IgD-negative memory B cell (primary cell): Measurements from ENCODE around the gene CCL17. TPM values are rescaled to one million over a fixed set of nuclear protein-coding genes. Genes with fewer than 3 reads are reported as not detected.
A peak's percentile ranks its signal among the peaks of the same experiment; 100 is the strongest.

Experiments used
- H3K27ac Mint-ChIP-seq, 3 donors: one replicate each; pipeline ENCODE4 v1.8.0; 2020 to 2022; ENCODE audit warnings: mild to moderate bottlenecking in 3 of 3, mixed read lengths in 3 of 3, moderate library complexity in 1 of 3
- H3K27me3 Mint-ChIP-seq: one replicate; pipeline ENCODE4 v1.8.0; 2021; ENCODE audit warnings: mixed read lengths
- H3K36me3 Mint-ChIP-seq: one replicate; pipeline ENCODE4 v1.8.0; 2020; ENCODE audit warnings: mild to moderate bottlenecking, mixed read lengths
- H3K4me1 Mint-ChIP-seq, 3 donors: one replicate each; pipeline ENCODE4 v1.8.0; 2020 to 2022; ENCODE audit warnings: mixed read lengths in 3 of 3, mild to moderate bottlenecking in 1 of 3
- H3K4me3 Mint-ChIP-seq, 4 donors: one replicate each; pipeline ENCODE4 v1.8.0; 2020 to 2022; ENCODE audit warnings: mild to moderate bottlenecking in 4 of 4, mixed read lengths in 4 of 4, moderate library complexity in 3 of 4
- H3K9me3 Mint-ChIP-seq, 3 donors: one replicate each; pipeline ENCODE4 v1.8.0; 2020 to 2021; ENCODE audit warnings: mixed read lengths in 3 of 3, mild to moderate bottlenecking in 1 of 3
- polyA plus RNA-seq: library from polyadenylated mRNA; unstranded; fragments of 300-500 nt; fragmentation: Illumina TruSeq; gene quantifications from one replicate; pipeline ENCODE4 v1.2.3, GENCODE V29; 2021

Gene CCL17
- polyA plus RNA-seq = not detected

GRCh38 chr16:57403965-57404817, at the start of gene CCL17:
CCL17 (plus strand) TSS chr16:57404767; CDS start chr16:57413933, 9,166 bp downstream.
- H3K4me3 Mint-ChIP-seq = no peak within 1 kb of the TSS
- no peaks in the 10 kb centered on the region for H3K36me3 Mint-ChIP-seq
- peaks cover 4 to 13% (median 9%) of the 10 kb centered on the region in 3 donors for H3K4me1 Mint-ChIP-seq
- no peaks in the 10 kb centered on the region for H3K27me3 Mint-ChIP-seq
- no peaks in the 10 kb centered on the region for H3K9me3 Mint-ChIP-seq
- H3K27ac Mint-ChIP-seq = no peak within 1 kb of the TSS

DNA sequence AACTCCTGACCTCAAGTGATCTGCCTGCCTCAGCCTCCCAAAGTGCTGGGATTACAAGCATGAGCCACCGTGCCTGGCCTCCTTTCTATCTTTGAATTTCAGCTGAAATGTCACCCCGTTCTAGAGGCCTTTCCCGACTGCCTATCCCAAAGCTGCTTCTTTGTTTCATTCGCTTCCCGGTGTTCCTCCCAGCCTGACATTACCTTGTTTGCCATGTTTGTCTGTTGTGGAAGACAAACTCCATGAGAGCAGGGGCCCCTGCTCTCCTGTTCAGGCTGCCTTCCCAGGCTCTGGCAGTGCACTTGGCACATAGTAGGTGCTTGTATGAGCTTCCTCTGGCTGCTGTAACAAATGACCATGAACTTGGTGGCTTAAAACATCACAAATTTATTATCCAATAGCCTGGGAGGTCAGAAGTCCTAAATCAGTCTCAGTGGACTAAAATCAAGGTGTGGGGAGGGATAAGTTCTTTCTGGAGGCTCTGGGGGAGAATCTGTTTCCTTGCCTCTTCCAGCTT, 48.6 kb upstream of the CCL17 start:
- Mint-ChIP-seq H3K4me1 (peaks cover 11 to 29% (median 19%) of the 10 kb centered on the region in 3 donors), H3K9me3 (no peaks in the 10 kb centered on the region), H3K27ac (no peak overlapping the region)

GRCh38 chr16:57356547-57356946, 48.0 kb upstream of the CCL17 start:
- peaks cover 11 to 29% (median 19%) of the 10 kb centered on the region in 3 donors for H3K4me1 Mint-ChIP-seq
- H3K36me3 Mint-ChIP-seq = no peaks in the 10 kb centered on the region
- H3K9me3 Mint-ChIP-seq = no peaks in the 10 kb centered on the region
- peaks cover 5% of the 10 kb centered on the region for H3K27me3 Mint-ChIP-seq
- no peak overlapping the region for H3K4me3 Mint-ChIP-seq
- no peak overlapping the region for H3K27ac Mint-ChIP-seq

More for the DNA sequence above, 48.6 kb upstream of the CCL17 start:
- Mint-ChIP-seq H3K36me3 (no peaks in the 10 kb centered on the region), H3K27me3 (peaks cover 5% of the 10 kb centered on the region), H3K4me3 (no peak overlapping the region)

DNA sequence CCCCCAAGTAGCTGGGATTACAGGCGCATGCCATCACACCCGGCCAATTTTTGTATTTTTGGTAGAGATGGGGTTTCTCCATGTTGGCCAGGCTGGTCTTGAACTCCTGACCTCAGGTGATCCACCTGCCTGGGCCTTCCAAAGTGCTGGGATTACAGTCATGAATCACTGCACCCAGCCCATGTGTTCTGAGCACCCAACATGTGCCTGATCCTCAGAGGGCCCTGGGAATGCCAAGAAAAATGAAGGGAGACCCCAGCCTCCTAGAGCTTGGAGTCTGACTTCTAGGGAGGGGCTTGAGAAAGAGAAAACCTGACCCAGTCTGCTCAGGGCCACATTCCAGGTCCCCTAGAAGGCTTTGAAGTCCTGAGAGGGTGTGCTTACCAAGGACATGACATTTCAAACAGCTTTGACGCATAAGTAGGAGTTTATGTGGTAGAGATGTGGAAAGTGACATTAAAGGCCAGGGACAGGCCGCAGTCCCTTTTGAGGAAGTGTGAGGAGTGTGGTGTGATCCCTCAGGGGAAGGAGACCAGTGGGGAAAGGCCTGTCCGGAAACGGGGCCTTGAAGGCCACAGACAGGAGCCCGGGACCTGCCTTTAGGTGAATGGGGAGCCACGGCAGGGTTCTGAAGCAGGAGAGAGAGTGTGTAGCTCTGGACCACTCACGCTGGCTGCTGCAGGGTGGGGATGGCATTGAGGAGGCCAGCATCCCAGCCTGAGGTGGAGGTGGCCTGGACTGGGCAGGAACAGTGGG, 47.1 kb upstream of the CCL17 start:
- H3K4me3 Mint-ChIP-seq = peak overlapping the region in 1 of 4 donors; percentile 80
- H3K27ac Mint-ChIP-seq = peak overlapping the region in 1 of 3 donors; percentile 54
- no peaks in the 10 kb centered on the region for H3K9me3 Mint-ChIP-seq
- H3K27me3 Mint-ChIP-seq = peaks cover 5% of the 10 kb centered on the region
- H3K4me1 Mint-ChIP-seq = peaks cover 14 to 21% (median 16%) of the 10 kb centered on the region in 3 donors
- no peaks in the 10 kb centered on the region for H3K36me3 Mint-ChIP-seq

DNA sequence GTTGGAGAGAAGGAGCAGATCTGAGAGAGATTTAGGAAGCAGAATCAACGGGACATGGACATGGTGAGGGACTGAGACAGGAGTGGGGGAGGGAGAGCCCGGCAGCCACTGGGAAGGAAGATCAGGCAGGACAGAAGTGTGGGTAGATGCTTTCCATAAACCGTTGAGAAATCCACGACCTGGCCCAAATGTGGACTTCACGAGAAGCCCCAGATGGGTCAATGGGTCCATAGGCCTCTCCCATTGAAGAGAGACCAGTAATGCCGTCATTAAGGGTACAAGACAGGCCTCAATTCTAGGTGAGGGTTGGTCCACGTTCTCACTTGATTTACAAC, 46.5 kb upstream of the CCL17 start:
- Mint-ChIP-seq H3K27me3 (peaks cover 5% of the 10 kb centered on the region), H3K4me1 (peaks cover 14 to 20% (median 15%) of the 10 kb centered on the region in 3 donors), H3K36me3 (no peaks in the 10 kb centered on the region), H3K27ac (peak overlapping the region in 1 of 3 donors; percentile 54), H3K9me3 (no peaks in the 10 kb centered on the region), H3K4me3 (no peak overlapping the region)

DNA sequence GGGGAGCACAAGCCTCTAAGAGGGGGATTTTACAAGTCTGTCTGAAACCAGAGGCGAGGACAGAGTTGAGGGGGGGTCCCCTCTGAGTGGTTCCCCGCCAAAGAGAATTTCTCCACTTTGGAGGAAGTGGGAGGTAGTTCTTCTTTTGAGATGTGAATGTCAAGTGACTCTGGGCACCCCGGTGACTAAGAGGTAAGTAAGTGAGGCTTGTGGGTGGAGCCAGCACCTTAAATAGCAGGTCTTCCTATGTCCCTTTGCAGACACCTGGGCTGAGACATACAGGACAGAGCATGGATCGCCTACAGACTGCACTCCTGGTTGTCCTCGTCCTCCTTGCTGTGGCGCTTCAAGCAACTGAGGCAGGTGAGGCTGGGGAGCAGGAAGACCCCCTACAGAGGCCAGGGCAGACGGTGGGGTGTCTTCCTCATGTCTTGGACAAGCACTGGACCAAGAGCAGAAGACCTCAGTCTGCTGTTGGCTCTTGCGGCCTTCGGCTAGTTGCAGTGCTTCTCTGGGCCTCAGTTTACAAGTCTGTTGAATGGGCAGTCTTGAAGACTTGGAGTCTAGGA, 46.0 kb upstream of the CCL17 start, which contains the start of gene CCL22:
Gene CCL22, plus strand, starts transcription at position 257 of the 569 bp plus-strand sequence. Its CDS starts 34 bp downstream, at position 291.
- H3K4me3 Mint-ChIP-seq = peak within 1 kb of the TSS in 2 of 4 donors; percentile 4 to 80

GRCh38 chr16:57360321-57360935, 44.1 kb upstream of the CCL17 start:
- peaks cover 5% of the 10 kb centered on the region for H3K27me3 Mint-ChIP-seq
- H3K36me3 Mint-ChIP-seq = no peaks in the 10 kb centered on the region
- H3K4me1 Mint-ChIP-seq = peaks cover 14 to 17% (median 15%) of the 10 kb centered on the region in 3 donors
- no peak overlapping the region for H3K4me3 Mint-ChIP-seq
- H3K9me3 Mint-ChIP-seq = no peaks in the 10 kb centered on the region
- no peak overlapping the region for H3K27ac Mint-ChIP-seq

More for the DNA sequence above, 46.0 kb upstream of the CCL17 start, which contains the start of gene CCL22:
- H3K27ac Mint-ChIP-seq = peak within 1 kb of the TSS in 1 of 3 donors; percentile 54
- H3K27me3 Mint-ChIP-seq = peaks cover 5% of the 10 kb centered on the region
- peaks cover 14 to 18% (median 15%) of the 10 kb centered on the region in 3 donors for H3K4me1 Mint-ChIP-seq
- no peaks in the 10 kb centered on the region for H3K36me3 Mint-ChIP-seq
- no peaks in the 10 kb centered on the region for H3K9me3 Mint-ChIP-seq

GRCh38 chr16:57361404-57361803, 43.2 kb upstream of the CCL17 start:
- peaks cover 5% of the 10 kb centered on the region for H3K27me3 Mint-ChIP-seq
- H3K9me3 Mint-ChIP-seq = no peaks in the 10 kb centered on the region
- H3K4me3 Mint-ChIP-seq = no peak overlapping the region
- H3K4me1 Mint-ChIP-seq = peaks cover 14 to 17% (median 15%) of the 10 kb centered on the region in 3 donors
- H3K36me3 Mint-ChIP-seq = no peaks in the 10 kb centered on the region
- no peak overlapping the region for H3K27ac Mint-ChIP-seq

DNA sequence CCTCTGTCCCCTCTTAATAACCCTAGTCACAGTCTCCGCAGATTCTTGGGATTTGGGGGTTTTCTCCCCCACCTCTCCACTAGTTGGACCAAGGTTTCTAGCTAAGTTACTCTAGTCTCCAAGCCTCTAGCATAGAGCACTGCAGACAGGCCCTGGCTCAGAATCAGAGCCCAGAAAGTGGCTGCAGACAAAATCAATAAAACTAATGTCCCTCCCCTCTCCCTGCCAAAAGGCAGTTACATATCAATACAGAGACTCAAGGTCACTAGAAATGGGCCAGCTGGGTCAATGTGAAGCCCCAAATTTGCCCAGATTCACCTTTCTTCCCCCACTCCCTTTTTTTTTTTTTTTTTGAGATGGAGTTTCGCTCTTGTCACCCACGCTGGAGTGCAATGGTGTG, 40.4 kb upstream of the CCL17 start:
- Mint-ChIP-seq H3K4me3 (peak overlapping the region in 1 of 4 donors; percentile 30), H3K9me3 (no peaks in the 10 kb centered on the region), H3K36me3 (peaks cover 2% of the 10 kb centered on the region), H3K27me3 (peaks cover 5% of the 10 kb centered on the region), H3K4me1 (peaks cover 2 to 5% (median 3%) of the 10 kb centered on the region in 3 donors), H3K27ac (no peak overlapping the region)

DNA sequence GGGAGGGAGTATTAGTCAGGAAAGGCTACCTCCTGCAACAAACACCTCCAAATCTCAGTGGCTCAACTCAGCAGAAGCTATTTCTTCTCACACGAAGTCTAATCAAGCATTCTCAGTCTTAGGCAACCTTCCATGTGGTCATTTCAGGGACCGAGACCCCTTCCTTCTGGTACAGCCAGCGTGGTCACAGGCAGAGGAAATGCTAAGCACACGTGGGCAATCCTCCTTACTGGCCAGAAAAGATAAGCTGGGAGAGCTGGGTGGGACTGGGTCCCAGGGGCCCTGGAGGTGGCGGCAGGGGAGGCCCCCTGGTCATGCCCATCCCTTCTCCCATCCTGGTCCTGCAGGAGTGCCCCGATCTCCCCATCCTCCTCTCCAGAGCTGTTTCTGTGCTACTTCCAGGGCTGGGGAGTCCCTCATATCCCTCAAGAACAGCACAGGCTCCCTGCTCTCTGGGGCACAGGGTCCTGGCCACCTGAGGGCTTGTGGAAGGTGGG, 38.0 kb upstream of the CCL17 start:
- no peak overlapping the region for H3K4me3 Mint-ChIP-seq
- no peak overlapping the region for H3K27ac Mint-ChIP-seq
- peaks cover 5% of the 10 kb centered on the region for H3K27me3 Mint-ChIP-seq
- H3K36me3 Mint-ChIP-seq = peaks cover 2% of the 10 kb centered on the region
- peaks cover 0 to 5% (median 2%) of the 10 kb centered on the region in 3 donors for H3K4me1 Mint-ChIP-seq
- no peaks in the 10 kb centered on the region for H3K9me3 Mint-ChIP-seq

GRCh38 chr16:57367116-57367752, 37.3 kb upstream of the CCL17 start:
- peaks cover 0 to 2% (median 1%) of the 10 kb centered on the region in 3 donors for H3K4me1 Mint-ChIP-seq
- H3K27ac Mint-ChIP-seq = no peak overlapping the region
- no peak overlapping the region for H3K4me3 Mint-ChIP-seq
- peaks cover 5% of the 10 kb centered on the region for H3K27me3 Mint-ChIP-seq
- H3K36me3 Mint-ChIP-seq = peaks cover 2% of the 10 kb centered on the region
- no peaks in the 10 kb centered on the region for H3K9me3 Mint-ChIP-seq

DNA sequence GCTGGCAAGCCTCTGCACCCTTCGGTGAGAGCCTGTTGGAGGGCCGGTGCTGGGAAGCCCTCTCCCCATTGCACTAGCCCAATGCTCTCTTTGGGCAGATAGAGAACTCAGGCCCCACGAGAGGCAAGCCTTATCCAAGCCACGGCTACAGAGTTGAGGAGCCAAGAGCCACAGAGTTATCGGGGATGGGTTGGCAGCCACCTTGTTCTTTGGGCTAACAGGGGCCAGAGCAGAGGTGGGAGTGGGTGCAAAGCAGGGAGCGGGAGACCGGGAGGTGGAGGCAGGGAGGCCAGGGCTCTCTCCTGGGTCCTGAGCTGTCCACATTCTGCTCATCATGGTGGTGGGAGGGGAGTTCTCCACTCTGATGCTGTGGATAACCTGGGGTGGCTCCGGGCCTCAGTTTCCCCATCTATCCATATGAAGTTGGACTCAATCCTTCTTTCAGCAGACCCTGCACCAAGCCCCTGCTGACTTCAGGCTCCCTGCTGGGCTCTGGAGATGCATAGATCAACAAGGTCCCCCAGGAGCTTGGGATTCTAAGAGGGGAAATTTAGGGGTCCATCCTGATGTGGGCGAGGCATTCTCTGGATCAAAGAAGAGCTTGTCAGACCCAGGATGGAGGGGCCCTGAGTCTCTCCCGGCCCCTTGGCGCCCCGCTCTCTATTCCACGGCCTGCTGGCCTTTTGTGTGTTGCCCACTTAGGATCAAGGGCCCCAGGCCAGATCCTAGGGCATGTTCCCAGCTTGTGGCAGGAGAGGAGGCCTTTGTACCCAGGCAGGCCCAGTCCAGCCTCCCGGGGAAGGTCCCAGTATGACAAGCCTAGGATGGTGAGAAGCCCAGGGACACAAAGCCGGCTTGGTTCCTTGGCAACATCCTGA, 32.8 kb upstream of the CCL17 start:
- H3K4me1 Mint-ChIP-seq = peaks cover 0 to 7% (median 2%) of the 10 kb centered on the region in 3 donors
- no peaks in the 10 kb centered on the region for H3K9me3 Mint-ChIP-seq
- H3K27ac Mint-ChIP-seq = no peak overlapping the region
- peaks cover 2% of the 10 kb centered on the region for H3K36me3 Mint-ChIP-seq
- H3K27me3 Mint-ChIP-seq = peaks cover 5% of the 10 kb centered on the region
- no peak overlapping the region for H3K4me3 Mint-ChIP-seq
